Activated T-cell treated with anti-CD3 and anti-CD28 coated beads for 1 hour (primary cell): ENCODE measurements around the gene KLHL42.
"Not testable (repeated sequence)": the region's sequence is repeated elsewhere in the genome, so short reads cannot be mapped to it uniquely, and the experiment has no call there.

ENCODE experiments used
- DNase-seq: peaks from one replicate; pipeline ENCODE4 v3.0.0-alpha.2; 2020; ENCODE audit warnings: low read depth

Gene KLHL42

DNA sequence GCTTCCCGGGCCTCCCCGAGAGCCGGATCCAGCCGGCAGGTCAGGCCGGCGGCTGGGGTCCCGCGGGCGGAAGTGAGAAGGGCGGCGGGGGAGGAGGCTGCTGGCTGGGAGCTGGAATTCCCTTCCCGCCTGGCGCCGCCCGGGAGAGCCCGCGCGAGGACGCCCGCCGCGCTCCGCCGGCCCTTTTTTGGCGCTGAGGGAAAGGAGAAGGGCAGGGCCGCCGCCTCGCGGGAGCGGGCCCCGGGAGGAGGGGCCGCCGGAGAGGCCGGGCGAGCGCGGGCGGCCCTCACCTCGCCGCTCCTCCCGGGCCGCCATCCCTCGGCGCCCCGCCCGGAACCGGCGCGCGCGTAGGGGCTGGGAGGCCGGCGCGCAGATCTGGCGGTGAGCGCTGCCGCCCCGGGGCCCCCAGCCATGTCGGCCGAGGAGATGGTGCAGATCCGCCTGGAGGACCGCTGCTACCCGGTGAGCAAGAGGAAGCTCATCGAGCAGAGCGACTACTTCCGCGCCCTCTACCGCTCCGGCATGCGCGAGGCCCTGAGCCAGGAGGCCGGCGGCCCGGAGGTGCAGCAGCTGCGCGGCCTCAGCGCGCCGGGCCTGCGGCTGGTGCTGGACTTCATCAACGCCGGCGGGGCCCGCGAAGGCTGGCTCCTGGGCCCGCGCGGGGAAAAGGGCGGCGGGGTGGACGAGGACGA is at the start of gene KLHL42, which contains the start of gene MANSC4:
KLHL42 (plus strand) TSS at position 314 of the 692 bp plus-strand sequence; CDS start at position 412, 98 bp downstream.
MANSC4 (minus strand) TSS at position 317 of the 692 bp plus-strand sequence. CDS start 8,960 bp downstream, outside the sequence.
- DNase-seq, result peak; percentile 44

DNA sequence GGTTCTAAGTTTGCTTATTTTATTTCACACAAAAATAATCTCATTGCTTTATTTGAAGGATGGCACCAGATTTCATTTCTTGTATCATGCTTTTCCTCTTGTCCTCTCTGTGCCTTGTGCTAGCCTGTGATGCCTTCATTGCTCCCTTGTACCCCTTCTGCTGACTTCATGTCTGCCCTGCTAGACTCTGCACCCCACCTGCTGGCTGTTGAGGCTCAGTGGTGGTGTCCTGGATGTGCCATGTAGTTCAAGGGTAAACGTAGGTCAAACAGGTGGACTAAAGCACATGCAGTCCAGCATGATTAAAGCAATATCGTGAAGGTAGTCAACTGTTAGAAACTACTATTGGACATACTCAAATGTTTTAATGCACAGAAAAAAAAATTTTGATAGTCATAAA is 47.8 kb upstream of the KLHL42 start:
- no peak for DNase-seq

DNA sequence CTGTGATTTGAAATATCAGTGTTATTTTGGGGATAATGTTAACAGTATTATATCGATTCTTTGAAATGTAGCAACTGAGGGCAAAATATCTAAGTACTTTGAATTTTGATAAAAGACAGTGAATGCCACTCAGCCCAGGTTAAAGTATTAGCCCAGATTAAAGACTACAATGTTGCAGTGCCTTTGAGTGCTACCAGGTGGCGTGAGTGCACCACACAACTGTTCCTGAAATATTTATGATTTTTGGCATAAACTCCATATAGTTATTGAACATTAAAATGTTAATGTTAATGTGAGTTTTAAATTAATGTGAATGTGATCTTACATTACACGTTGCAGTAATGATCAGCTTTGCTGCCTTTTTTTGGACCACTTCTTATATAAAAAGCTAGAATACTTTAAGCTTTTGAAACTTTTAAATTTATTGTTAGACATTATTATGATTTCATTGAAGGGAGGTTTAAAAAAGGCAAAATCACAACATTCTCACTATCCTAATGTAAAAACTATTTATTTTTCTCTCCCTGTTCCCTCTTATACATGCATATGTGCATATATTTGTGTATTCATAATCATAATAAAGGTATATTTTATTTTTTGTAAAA is 46.9 kb upstream of the KLHL42 start:
- DNase-seq, result no peak

GRCh38 chr12:27733791-27734190 is 46.2 kb upstream of the KLHL42 start:
- no peak for DNase-seq

GRCh38 chr12:27734321-27734720 is 45.7 kb upstream of the KLHL42 start:
- not testable (repeated sequence) for DNase-seq

- DNase-seq, result no peak
Measured at GRCh38 chr12:27743601-27744000, 36.4 kb upstream of the KLHL42 start.

DNA sequence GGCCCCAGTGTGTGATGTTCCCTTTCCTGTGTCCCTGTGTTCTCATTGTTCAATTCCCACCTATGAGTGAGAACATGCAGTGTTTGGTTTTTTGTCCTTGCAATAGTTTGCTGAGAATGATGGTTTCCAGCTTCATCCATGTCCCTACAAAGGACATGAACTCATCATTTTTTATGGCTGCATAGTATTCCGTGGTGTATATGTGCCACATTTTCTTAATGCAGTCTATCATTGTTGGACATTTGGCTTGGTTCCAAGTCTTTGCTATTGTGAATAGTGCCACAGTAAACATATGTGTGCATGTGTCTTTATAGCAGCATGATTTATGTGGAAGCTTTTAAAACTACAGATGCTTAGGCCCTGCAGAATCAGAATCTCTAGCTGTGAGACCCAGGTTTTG is 34.3 kb upstream of the KLHL42 start:
- not testable (repeated sequence) for DNase-seq

DNA sequence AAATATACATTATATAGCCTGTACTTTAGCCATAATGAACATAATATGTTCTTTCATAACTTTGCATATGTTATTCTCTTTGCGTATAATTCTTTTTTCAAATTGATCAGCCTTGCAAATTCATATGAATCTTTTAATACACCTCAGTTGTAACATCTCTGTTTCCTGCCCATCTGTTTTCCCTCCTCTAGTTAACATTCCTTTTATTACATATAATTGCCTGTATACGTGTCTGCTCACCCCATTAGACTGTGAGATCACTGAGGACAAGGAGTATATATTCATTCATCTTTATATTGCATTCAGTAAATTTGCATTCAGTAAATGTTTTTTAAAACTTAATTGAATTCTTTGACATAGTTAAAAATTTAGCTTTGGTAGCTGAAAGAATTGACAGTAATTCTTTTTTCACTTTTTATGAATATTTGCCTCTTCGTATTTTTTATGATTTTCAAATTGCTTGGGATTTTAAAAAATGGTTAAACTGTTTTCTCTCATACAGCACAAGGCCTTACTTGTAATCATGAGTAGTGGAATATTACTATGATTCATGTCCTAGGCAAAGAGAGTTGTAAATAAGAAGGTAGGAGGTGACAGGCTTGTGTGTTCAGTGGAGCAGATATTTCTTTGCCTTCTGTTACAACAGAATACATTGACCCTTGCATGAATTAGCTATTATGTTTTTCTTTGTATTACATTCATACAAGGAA is 32.8 kb upstream of the KLHL42 start:
- DNase-seq, result no peak

DNA sequence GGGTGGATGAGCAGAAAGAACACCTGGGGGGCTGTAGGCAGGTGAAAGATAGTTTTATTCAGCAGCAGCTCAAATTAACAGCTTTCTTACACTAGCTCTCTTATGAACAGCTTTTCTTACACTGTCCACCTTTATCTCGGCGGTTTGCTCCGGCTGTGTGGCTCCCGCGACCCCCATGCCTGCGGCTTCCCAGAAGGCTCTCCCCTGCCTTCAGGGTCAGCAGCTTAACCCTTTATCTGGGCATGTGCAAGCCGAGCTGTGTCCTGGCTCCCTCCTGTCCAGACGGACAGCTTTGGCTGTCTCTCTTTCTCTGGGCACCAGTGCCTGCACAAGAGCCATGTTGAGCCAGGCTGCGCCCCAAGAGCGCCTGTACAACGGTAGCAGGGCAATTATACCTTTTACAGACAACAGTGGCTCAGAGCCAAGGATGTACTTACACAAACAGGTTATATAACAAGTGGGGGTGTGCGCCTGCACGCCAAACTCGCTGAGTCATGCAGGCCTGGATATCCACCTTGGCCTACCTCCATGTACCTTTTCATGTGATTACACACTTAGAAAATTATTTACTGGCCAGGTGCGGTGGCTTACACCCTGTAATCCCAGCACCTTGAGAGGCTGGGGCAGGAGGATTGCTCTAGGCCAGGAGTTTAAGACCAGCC is 28.5 kb upstream of the KLHL42 start:
- DNase-seq, result no peak

GRCh38 chr12:27754795-27755194 is 25.2 kb upstream of the KLHL42 start:
- no peak for DNase-seq

- DNase-seq, result no peak
Measured at GRCh38 chr12:27756670-27757195, 23.3 kb upstream of the KLHL42 start.

GRCh38 chr12:27762757-27763156 is 17.3 kb upstream of the KLHL42 start:
- DNase-seq, result no peak

DNA sequence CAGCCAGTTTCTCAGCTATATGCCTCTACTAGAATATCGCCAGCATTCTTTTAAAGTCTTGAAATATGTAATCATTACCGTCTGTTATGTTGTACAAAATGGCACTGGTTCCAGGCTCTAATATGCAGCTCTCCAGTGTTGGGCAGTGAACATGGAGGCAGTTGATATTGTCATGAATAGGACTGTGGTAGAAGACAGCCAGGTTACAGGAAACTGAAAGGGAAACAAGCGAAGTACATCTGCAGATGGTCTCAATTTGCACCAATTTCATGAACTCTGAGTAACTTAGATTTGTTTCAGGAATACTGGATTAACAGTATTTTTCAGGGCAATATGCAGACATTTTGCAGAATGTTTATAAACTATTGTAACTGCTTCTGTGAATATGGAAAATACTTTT is 13.4 kb upstream of the KLHL42 start:
- DNase-seq, result no peak

DNA sequence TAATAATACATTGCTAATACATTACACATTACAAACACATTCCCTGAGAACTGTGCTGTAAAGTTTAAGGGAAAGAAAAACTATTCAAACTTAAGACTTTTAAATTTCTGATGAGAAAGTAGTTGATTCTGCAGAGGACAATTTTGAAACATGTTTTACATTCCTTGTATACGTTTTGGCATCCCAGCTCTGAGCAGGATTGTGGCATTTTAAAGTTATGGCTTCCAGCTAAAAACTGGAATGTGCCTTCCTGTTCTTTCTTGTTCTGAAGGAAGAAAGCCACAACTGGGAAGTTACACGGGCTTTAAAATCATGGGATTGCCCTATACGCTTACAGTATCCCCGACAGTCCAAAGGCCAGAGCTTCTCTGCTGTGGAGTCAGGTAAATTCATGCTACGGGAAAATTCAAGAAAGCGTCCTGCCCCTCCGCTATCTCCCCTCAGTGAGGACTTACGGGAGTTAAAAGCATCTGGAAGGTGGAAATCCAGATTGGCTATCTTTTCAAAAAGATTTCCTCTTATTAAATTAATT is 10.8 kb upstream of the KLHL42 start:
- no peak for DNase-seq

- no peak for DNase-seq
Measured at GRCh38 chr12:27771481-27772327, 8.3 kb upstream of the KLHL42 start.

GRCh38 chr12:27772328-27773049 is 7.5 kb upstream of the KLHL42 start:
- no peak for DNase-seq

GRCh38 chr12:27777141-27777540 is 2.9 kb upstream of the KLHL42 start:
- DNase-seq, result no peak

DNA sequence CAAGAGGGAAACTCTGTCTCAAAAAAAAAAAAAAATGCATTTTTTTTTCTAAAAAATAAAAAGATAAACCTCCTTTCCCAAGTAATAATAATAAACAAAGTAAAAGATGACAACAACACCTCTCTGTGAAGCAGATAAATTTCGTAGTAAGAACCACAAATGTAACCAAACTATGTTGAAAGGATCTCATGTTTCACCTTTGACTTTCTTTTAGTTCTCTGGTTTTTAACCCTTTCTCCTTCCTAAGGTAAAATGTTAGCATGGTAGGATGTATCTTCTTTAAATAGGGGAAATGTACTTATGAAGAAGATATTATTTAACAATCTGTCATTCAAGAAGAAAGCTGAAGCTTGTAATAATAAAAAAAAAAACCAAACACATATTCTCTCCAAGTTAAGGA is 1.8 kb upstream of the KLHL42 start:
- no peak for DNase-seq

DNA sequence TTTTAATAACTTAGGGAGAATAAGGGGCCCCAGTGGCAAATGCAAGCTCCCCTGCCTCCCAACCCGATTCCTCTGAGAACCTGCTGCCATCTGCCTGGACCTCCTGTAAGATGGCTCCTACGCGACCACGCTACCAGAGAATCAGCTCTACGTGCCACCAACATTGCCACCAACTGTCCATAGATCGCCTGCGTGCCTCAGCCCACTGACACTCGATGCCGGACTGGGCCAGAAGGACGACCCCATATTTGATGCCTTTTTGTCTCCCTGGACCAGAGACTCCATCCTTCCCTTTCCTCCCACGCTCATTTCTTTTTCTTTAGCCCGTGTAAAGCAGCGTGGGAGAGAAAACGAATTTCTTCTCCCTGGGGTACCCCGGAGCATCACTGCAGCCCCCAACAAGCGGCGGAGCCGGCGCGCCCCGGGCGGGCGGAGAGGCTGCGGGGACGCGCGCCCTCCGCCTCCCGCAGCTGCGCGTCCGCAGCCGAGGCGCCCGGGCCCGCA is 565 bp upstream of the KLHL42 start:
- peak; percentile 9 for DNase-seq
